A549 (cell line): ENCODE data around the gene WDR75. TPM values are rescaled to one million over a fixed set of nuclear protein-coding genes. Genes with fewer than 3 reads are reported as not detected.

Experiments
- ATAC-seq, 2 experiments: fragments of 200-7000 bp in 1 of 2; fragments of >200 bp in 1 of 2; cut with Nextera tagmentation in 1 of 2; cut with Tn5 transposase in 1 of 2; 3 replicates each; pipeline versions ENCODE4 v1.8.0 to v1.9.1; 2018 to 2020; ENCODE audit warnings: mild to moderate bottlenecking in 1 of 2, moderate library complexity in 1 of 2
- CTCF ChIA-PET: fragments of 300-600 bp; sonication (Branson Sonifier 250); formaldehyde crosslinking; extraction: SDS; loops from one replicate; lab custom pipeline; 2021; ENCODE audit warnings: antibody characterized with exemption, inconsistent platforms; lab: Yijun Ruan, JAX
- POLR2A ChIA-PET: fragments of 350-600 bp; formaldehyde crosslinking; extraction: SDS; loops from one replicate; lab custom pipeline; 2021; ENCODE audit warnings: antibody characterized with exemption, inconsistent platforms; lab: Yijun Ruan, JAX
- DNase-seq, 2 experiments: peaks; one replicate each; pipeline versions ENCODE4 v3.0.0 to v3.0.0-alpha.2; 2011 to 2016; ENCODE audit warnings: low read depth in 1 of 2, low spot score in 1 of 2
- FAIRE-seq: peaks from 2 replicates; lab custom pipeline; 2011; peaks lifted over from hg19 to GRCh38; lab: Jason Lieb, UNC
- H3K27ac ChIP-seq, 2 experiments: fragments of >200 bp; sonication (Bioruptor Twin); formaldehyde crosslinking; 3 replicates each; pipeline ENCODE4 v1.5.1; 2016 to 2017
- H3K4me1 ChIP-seq: fragments of >200 bp; sonication (Bioruptor Twin); formaldehyde crosslinking; 3 replicates; pipeline ENCODE4 v1.6.1; 2016
- H3K4me2 ChIP-seq: fragments of >200 bp; sonication (Bioruptor Twin); formaldehyde crosslinking; 3 replicates; pipeline ENCODE4 v1.6.1; 2016
- H3K4me3 ChIP-seq: fragments of >200 bp; sonication (Bioruptor Twin); formaldehyde crosslinking; 3 replicates; pipeline ENCODE4 v1.5.1; 2016
- H3K9me3 ChIP-seq: fragments of >200 bp; sonication (Bioruptor Twin); formaldehyde crosslinking; 3 replicates; pipeline ENCODE4 v1.6.1; 2016
- CEBPB ChIP-seq, 2 experiments: fragments of >200 bp in 1 of 2; sonication (Bioruptor Twin) in 1 of 2; formaldehyde crosslinking in 1 of 2; IDR thresholded peaks; 2 replicates each; pipeline ENCODE4 v1.6.1; 2012 to 2016
- CHD4 ChIP-seq: fragments of 200-600 bp; sonication (generic); IDR thresholded peaks from 2 replicates; pipeline ENCODE4 v1.6.1; 2016; ENCODE audit warnings: antibody characterized with exemption, mild to moderate bottlenecking, borderline replicate concordance
- EHF ChIP-seq: fragments of 250-450 bp; sonication (Bioruptor Pico); IDR thresholded peaks from 2 replicates; pipeline ENCODE4 v1.5.0; 2020; ENCODE audit warnings: mild to moderate bottlenecking
- FOSB ChIP-seq: fragments of 250-450 bp; sonication (Bioruptor Pico); IDR thresholded peaks from 2 replicates; pipeline ENCODE4 v1.5.0; 2020; ENCODE audit warnings: mild to moderate bottlenecking, moderate library complexity
- HDAC2 ChIP-seq: fragments of 200-600 bp; sonication (generic); IDR thresholded peaks from 2 replicates; pipeline ENCODE4 v1.6.1; 2016
- JUNB ChIP-seq: fragments of >200 bp; sonication (Bioruptor Twin); formaldehyde crosslinking; IDR thresholded peaks from 2 replicates; pipeline ENCODE4 v1.6.1; 2016
- KDM5A ChIP-seq: fragments of 200-600 bp; sonication (generic); IDR thresholded peaks from 2 replicates; pipeline ENCODE4 v1.6.1; 2016; ENCODE audit warnings: antibody characterized with exemption, mild to moderate bottlenecking
- MAFK ChIP-seq: fragments of 450-650 bp; IDR thresholded peaks from 2 replicates; pipeline ENCODE4 v1.6.1; 2014; ENCODE audit not compliant: partially characterized antibody
- MAZ ChIP-seq: fragments of 150-350 bp; IDR thresholded peaks from 2 replicates; pipeline ENCODE4 v1.6.1; 2014; ENCODE audit warnings: antibody characterized with exemption, low read depth, low read length, borderline replicate concordance
- NFE2L2 ChIP-seq: fragments of 150-350 bp; conservative IDR thresholded peaks from 2 replicates; pipeline ENCODE4 v1.6.1; 2014; ENCODE audit warnings: low read length
- NPAS2 ChIP-seq: fragments of 250-450 bp; sonication (Bioruptor Pico); IDR thresholded peaks from 2 replicates; pipeline ENCODE4 v1.8.0; 2022; ENCODE audit warnings: mild to moderate bottlenecking, moderate library complexity, borderline replicate concordance
- PHF8 ChIP-seq: fragments of 200-600 bp; sonication (generic); IDR thresholded peaks from 2 replicates; pipeline ENCODE4 v1.6.1; 2016; ENCODE audit warnings: low read depth, mild to moderate bottlenecking, antibody characterized with exemption, moderate library complexity, borderline replicate concordance
- POLR2A ChIP-seq: IDR thresholded peaks from 2 replicates; pipeline ENCODE4 v1.6.1; 2012; ENCODE audit warnings: mild to moderate bottlenecking, low read length
- POLR2AphosphoS2 ChIP-seq: conservative IDR thresholded peaks from 2 replicates; pipeline ENCODE4 v1.6.1; 2012; ENCODE audit warnings: low read length, improper control_type of control experiment, inconsistent platforms
- USF2 ChIP-seq: fragments of 450-650 bp; IDR thresholded peaks from 2 replicates; pipeline ENCODE4 v1.6.1; 2014; ENCODE audit warnings: antibody characterized with exemption
- ZC3H11A ChIP-seq: fragments of 450-650 bp; IDR thresholded peaks from 2 replicates; pipeline ENCODE4 v1.6.1; 2014; ENCODE audit warnings: antibody characterized with exemption, mild to moderate bottlenecking
- ZFP36 ChIP-seq: fragments of 450-650 bp; IDR thresholded peaks from 2 replicates; pipeline ENCODE4 v1.6.1; 2014; ENCODE audit warnings: borderline replicate concordance; ENCODE audit not compliant: partially characterized antibody
- ZNF302 ChIP-seq: fragments of 250-450 bp; sonication (Bioruptor Pico); IDR thresholded peaks from 2 replicates; pipeline ENCODE4 v1.9.0; 2021; ENCODE audit warnings: inconsistent platforms, mild to moderate bottlenecking, moderate library complexity
- WGBS: methylation state at CpG from one replicate; pipeline ENCODE4 v1.1.6; 2017; ENCODE audit errors: missing lambda C conversion rate; 5-methylcytosine and 5-hydroxymethylcytosine counted together
- polyA plus RNA-seq, 4 experiments: library from polyadenylated mRNA; depleted of rRNA in 3 of 4; stranded (reverse); fragments of >200 nt; fragmentation: RNase III in 1 of 4; extraction: RNeasy Plus Mini Kit Qiagen cat#74134 plus additional on column Dnase treatment in 1 of 4; gene quantifications; 2 replicates in 3 of 4; 3 replicates in 1 of 4; pipeline ENCODE4 v1.2.3, GENCODE V29; 2011 to 2017
- TF ChIP-seq, protein P1 (sequence below): IDR thresholded peaks from 2 replicates; pipeline ENCODE4 v1.6.1; 2012; ENCODE audit warnings: low read depth, borderline replicate concordance
- TF ChIP-seq, protein P2 (sequence below): fragments of 250-450 bp; sonication (Bioruptor Pico); IDR thresholded peaks from 2 replicates; pipeline ENCODE4 v1.5.0; 2021; ENCODE audit warnings: mild to moderate bottlenecking, moderate library complexity, borderline replicate concordance
- TF ChIP-seq, protein P3 (sequence below): fragments of 150-350 bp; IDR thresholded peaks from 2 replicates; pipeline ENCODE4 v1.6.1; 2014; ENCODE audit warnings: low read depth, mild to moderate bottlenecking, low read length

WDR75 gene
- polyA plus RNA-seq, 2 of the 4 experiments (the other 2 are of a cell fraction), result 65.5 to 122 TPM

DNA sequence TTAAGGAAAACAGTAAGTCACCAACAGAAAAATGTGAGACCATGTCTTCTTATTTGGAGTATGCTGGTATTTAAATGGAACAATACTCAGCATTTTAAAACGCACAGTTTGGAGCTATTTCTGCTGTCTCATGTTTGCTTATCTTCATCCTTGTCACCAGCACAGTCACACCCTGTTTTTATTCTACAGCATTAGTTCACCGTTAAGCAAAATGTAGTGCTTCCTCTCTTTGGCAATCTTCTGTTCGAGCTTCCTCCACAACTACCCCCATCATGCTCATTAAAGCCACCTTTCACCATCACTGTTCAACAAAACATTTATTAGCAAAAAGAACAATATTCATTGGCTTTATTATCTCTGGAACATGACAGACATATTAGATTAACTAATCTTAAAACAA is 75.3 kb downstream of the WDR75 start:
- Histone ChIP-seq H3K4me3 (no peak overlapping the region), H3K4me1 (peaks cover 13% of the 10 kb centered on the region), H3K27ac (no peak overlapping the region), H3K4me2 (peak overlapping the region; percentile 15; the same call in 2 of the 3 replicates), H3K9me3 (no peaks in the 10 kb centered on the region)
- DNase-seq (peak in 1 of 2 experiments; percentile 37), FAIRE-seq (no peak), ATAC-seq (no peak)
- 16% methylated on average over 3 of the region's 3 CpGs for WGBS
- ChIA-PET CTCF (interaction anchor here (1.5 kb wide), 1 partner anchor 10 kb away, joined by 4 read pairs; no protein-coding TSS in a partner anchor), POLR2A (interaction anchor here (1.0 to 1.5 kb wide), 2 partner anchors 41 to 64 kb away, joined by 3 to 4 read pairs; partner anchors contain the start of gene SLC40A1)
- TF ChIP-seq KDM5A, result no peak
- TF ChIP-seq MAFK, result peak; percentile 75
- TF ChIP-seq POLR2A, result no peak
- TF ChIP-seq HDAC2, result no peak
- TF ChIP-seq CEBPB (IDR thresholded peaks at IDR 0.05), result no peak
- TF ChIP-seq PHF8, result no peak
- TF ChIP-seq NFE2L2, result peak; percentile 26; the same call in 1 of the 2 replicates

GRCh38 chr2:189517847-189518535 is 76.7 kb downstream of the WDR75 start:
- DNase-seq (no peak), FAIRE-seq (no peak), ATAC-seq (no peak)
- H3K4me2 ChIP-seq, result no peak overlapping the region
- ChIA-PET CTCF (interaction anchor here (1.3 kb wide), 1 partner anchor 17 kb away, joined by 3 read pairs; no protein-coding TSS in a partner anchor), POLR2A (no interaction called here)
- 91% methylated on average over 6 of the region's 6 CpGs for WGBS
- TF ChIP-seq JUNB, result no peak
- TF ChIP-seq, protein P1, sequence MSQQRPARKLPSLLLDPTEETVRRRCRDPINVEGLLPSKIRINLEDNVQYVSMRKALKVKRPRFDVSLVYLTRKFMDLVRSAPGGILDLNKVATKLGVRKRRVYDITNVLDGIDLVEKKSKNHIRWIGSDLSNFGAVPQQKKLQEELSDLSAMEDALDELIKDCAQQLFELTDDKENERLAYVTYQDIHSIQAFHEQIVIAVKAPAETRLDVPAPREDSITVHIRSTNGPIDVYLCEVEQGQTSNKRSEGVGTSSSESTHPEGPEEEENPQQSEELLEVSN, result no peak
- TF ChIP-seq EHF (CRISPR knock-in tag), result no peak
- TF ChIP-seq, protein P2, sequence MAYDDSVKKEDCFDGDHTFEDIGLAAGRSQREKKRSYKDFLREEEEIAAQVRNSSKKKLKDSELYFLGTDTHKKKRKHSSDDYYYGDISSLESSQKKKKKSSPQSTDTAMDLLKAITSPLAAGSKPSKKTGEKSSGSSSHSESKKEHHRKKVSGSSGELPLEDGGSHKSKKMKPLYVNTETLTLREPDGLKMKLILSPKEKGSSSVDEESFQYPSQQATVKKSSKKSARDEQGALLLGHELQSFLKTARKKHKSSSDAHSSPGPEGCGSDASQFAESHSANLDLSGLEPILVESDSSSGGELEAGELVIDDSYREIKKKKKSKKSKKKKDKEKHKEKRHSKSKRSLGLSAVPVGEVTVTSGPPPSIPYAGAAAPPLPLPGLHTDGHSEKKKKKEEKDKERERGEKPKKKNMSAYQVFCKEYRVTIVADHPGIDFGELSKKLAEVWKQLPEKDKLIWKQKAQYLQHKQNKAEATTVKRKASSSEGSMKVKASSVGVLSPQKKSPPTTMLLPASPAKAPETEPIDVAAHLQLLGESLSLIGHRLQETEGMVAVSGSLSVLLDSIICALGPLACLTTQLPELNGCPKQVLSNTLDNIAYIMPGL (CRISPR knock-in tag), result no peak
- no peak for TF ChIP-seq ZC3H11A
- TF ChIP-seq ZNF302, result no peak
- TF ChIP-seq, protein P3, sequence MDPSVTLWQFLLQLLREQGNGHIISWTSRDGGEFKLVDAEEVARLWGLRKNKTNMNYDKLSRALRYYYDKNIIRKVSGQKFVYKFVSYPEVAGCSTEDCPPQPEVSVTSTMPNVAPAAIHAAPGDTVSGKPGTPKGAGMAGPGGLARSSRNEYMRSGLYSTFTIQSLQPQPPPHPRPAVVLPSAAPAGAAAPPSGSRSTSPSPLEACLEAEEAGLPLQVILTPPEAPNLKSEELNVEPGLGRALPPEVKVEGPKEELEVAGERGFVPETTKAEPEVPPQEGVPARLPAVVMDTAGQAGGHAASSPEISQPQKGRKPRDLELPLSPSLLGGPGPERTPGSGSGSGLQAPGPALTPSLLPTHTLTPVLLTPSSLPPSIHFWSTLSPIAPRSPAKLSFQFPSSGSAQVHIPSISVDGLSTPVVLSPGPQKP, result no peak
- no peak for TF ChIP-seq NPAS2 (CRISPR knock-in tag)
- no peak for TF ChIP-seq CEBPB (IDR thresholded peaks at IDR 0.05)
- no peak for TF ChIP-seq FOSB (CRISPR knock-in tag)
- TF ChIP-seq CHD4, result no peak
- H3K4me1 ChIP-seq, result peaks cover 26% of the 10 kb centered on the region
- H3K4me3 ChIP-seq, result no peak overlapping the region
- H3K27ac ChIP-seq, result no peak overlapping the region
- no peaks in the 10 kb centered on the region for H3K9me3 ChIP-seq

DNA sequence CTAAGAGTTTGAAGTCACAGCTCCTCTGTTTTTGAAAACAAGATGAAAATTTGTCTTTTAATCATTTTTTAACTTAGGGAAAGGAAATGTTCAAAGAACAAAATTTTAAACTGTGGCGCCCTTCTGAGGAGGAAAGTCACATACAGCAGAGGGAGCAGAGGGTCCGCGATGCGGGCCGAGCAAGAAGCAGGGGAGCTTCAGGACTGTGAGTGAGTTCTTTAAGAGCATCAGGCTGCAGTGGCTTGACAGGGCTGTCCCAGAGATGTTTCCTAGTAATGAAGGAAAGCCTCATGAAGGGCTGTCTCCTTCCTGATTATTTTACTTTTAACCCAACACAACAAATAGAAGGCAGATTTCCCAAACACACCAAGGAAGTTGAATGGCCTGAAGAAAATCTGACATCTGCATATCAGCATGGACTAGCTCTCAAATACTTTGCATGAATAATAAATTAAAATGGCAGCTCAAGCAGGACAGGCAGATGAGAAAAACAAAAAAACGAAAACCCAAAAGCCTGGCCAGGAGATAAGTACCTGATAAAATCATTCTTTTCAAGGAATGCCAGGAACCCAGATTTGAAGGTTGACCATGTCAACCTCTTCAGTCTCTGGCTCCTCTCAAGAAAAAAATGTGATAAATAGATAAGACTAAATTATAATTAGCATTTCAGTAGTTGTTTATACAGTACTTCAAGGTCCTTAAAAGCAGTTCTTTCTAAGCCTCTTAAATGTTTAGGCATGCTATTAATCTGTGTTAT is 78.5 kb downstream of the WDR75 start:
- TF ChIP-seq ZFP36 (no peak), USF2 (no peak), MAZ (no peak), POLR2AphosphoS2 (no peak), MAFK (no peak)
- TF ChIP-seq, protein P2 (CRISPR knock-in tag), result no peak
- 94% methylated on average over 6 of the region's 6 CpGs for WGBS
- ATAC-seq (no peak), DNase-seq (no peak), FAIRE-seq (no peak)
- H3K4me1 ChIP-seq, result peaks cover 32% of the 10 kb centered on the region
- H3K4me2 ChIP-seq, result no peak overlapping the region
- ChIA-PET CTCF (interaction anchor here (1.1 to 1.5 kb wide), 4 partner anchors 10 to 31 kb away, joined by 3 to 5 read pairs (median 3); no protein-coding TSS in a partner anchor), POLR2A (no interaction called here)
- no peaks in the 10 kb centered on the region for H3K9me3 ChIP-seq
- no peak overlapping the region for H3K27ac ChIP-seq
- H3K4me3 ChIP-seq, result no peak overlapping the region
